ENCODE measurements around the gene UVSSA. TPM values are rescaled to one million over a fixed set of nuclear protein-coding genes. Genes with fewer than 3 reads are reported as not detected.

Gene UVSSA
- total and polyA plus RNA-seq, 2 donors (not counting 1 experiment from before 2014, with no cell fraction given), result 34.6 to 40.5 TPM

DNA sequence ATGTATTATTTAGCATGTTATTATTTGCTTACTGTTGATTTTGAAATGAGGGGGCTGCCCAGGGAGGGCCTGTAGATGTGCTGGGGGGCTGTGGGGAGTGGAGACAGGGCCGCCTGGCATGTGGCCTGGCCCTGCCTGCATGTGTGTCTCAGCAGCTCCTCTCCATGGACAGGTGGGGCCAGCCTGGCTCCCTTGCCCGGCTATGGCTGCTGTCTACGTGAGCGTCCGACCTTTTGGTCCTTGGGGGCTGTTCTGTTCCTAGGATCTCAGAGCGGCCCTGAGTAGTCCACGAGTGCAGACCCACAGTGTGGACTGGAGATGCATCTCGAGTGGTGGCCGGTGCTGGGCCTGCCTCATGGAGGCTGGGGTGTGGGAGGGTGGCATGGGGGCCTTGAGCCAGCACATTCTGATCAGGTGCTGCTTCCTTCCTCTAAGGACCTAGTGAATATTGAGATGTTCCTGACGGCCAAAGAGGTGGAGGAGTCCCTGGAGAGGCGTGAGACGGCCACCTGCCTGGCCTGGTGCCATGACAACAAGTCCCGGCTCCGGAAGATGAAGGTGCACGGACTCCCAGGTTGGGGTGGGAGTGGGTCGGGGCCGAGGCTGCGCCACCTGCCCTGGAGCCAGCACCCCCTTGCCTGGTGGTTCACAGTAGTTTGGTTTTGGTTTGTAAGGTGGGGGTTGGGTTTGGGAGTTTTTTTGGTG is 24.9 kb upstream of the UVSSA start:
- no peak overlapping the region for H3K27ac Mint-ChIP-seq
- 95% methylated on average over 18 of the region's 18 CpGs for WGBS (ENCODE audit: insufficient coverage)
- TF ChIP-seq EZH2 (IDR thresholded peaks at IDR 0.05; ENCODE audit: borderline replicate concordance, insufficient read depth, low read depth, low read length, poor library complexity, severe bottlenecking), result no peak
- TF ChIP-seq, protein P1, sequence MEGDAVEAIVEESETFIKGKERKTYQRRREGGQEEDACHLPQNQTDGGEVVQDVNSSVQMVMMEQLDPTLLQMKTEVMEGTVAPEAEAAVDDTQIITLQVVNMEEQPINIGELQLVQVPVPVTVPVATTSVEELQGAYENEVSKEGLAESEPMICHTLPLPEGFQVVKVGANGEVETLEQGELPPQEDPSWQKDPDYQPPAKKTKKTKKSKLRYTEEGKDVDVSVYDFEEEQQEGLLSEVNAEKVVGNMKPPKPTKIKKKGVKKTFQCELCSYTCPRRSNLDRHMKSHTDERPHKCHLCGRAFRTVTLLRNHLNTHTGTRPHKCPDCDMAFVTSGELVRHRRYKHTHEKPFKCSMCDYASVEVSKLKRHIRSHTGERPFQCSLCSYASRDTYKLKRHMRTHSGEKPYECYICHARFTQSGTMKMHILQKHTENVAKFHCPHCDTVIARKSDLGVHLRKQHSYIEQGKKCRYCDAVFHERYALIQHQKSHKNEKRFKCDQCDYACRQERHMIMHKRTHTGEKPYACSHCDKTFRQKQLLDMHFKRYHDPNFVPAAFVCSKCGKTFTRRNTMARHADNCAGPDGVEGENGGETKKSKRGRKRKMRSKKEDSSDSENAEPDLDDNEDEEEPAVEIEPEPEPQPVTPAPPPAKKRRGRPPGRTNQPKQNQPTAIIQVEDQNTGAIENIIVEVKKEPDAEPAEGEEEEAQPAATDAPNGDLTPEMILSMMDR (IDR thresholded peaks at IDR 0.05), result no peak
- Histone ChIP-seq H3K4me3 (ENCODE audit: control extremely low read depth in 1 of 5, extremely low read depth in 1 of 5, insufficient read depth in 1 of 5, low read depth in 2 of 5, low read length in 4 of 5) (no peak overlapping the region), H3K27ac (ENCODE audit: low read length in 2 of 2) (no peak overlapping the region), H4K20me1 (ENCODE audit: control insufficient read depth, insufficient read depth, low read length, poor library complexity, severe bottlenecking) (peaks cover 49% of the 10 kb centered on the region), H3K36me3 (replicated peaks in 1 of 2; ENCODE audit: control extremely low read depth in 1 of 2, control insufficient read depth in 1 of 2, extremely low read depth in 1 of 2, insufficient read depth in 2 of 2, low read length in 1 of 2) (peaks cover 0 to 49% of the 10 kb centered on the region in 2 experiments), H3K79me2 (ENCODE audit: control insufficient read depth, insufficient read depth, low read length) (peaks cover 61% of the 10 kb centered on the region), H3K4me1 (ENCODE audit: control insufficient read depth in 2 of 2, insufficient read depth in 2 of 2, low read length in 2 of 2) (no peaks in the 10 kb centered on the region), H2AFZ (ENCODE audit: insufficient read depth, low read depth, low read length, poor library complexity, severe bottlenecking) (no peak overlapping the region), H3K27me3 (replicated peaks in 1 of 4; ENCODE audit: control extremely low read depth in 1 of 4, control insufficient read depth in 3 of 4, insufficient read depth in 4 of 4, low read length in 3 of 4) (no peaks in the 10 kb centered on the region), H3K4me2 (replicated peaks; ENCODE audit: low read depth, low read length, poor library complexity, severe bottlenecking) (no peak overlapping the region), H3K9me3 (ENCODE audit: control extremely low read depth in 1 of 3, control insufficient read depth in 2 of 3, insufficient read depth in 1 of 3, low read length in 2 of 3) (no peaks in the 10 kb centered on the region), H3K9ac (ENCODE audit: low read length) (no peak overlapping the region)
- intact Hi-C loops (cut with micrococcal nuclease), result no loop called here
- ATAC-seq (ENCODE audit: low read depth), result no peak
- H3K4me3 Mint-ChIP-seq, result no peak overlapping the region
- no peaks in the 10 kb centered on the region for H3K4me1 Mint-ChIP-seq
- H3K27me3 Mint-ChIP-seq, result no peaks in the 10 kb centered on the region
- no peak for DNase-seq
- ChIA-PET POLR2A (no interaction called here), CTCF (no interaction called here)
- no peaks in the 10 kb centered on the region for H3K9me3 Mint-ChIP-seq (ENCODE audit: insufficient read depth)

DNA sequence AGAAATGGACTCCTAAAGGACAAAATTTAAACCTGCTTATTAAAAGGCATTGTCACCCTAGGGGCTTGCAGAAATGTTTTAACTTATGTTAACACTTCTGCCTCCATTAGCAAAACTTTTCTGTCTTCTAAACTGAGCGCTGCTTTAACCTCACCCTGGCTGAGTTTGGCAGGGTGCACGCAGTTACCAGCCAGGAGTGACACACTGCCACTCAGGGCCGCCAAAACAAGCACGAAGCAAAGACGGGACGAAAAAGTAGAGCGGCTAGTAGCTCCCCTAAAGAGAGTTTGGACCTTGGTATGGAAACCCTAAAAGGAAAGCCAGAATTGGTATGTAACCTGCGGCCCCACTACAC is 23.8 kb upstream of the UVSSA start:
- no peak overlapping the region for H3K4me3 Mint-ChIP-seq
- WGBS (ENCODE audit: insufficient coverage), result 99% methylated on average over 7 of the region's 8 CpGs
- H3K9ac ChIP-seq (ENCODE audit: low read length), result no peak overlapping the region
- ChIA-PET POLR2A (no interaction called here), CTCF (no interaction called here)
- H3K4me3 ChIP-seq (ENCODE audit: control extremely low read depth in 1 of 5, extremely low read depth in 1 of 5, insufficient read depth in 1 of 5, low read depth in 2 of 5, low read length in 4 of 5), result no peak overlapping the region
- H3K4me1 Mint-ChIP-seq, result no peaks in the 10 kb centered on the region
- peaks cover 56% of the 10 kb centered on the region for H3K79me2 ChIP-seq (ENCODE audit: control insufficient read depth, insufficient read depth, low read length)
- no peak overlapping the region for H3K4me2 ChIP-seq (replicated peaks; ENCODE audit: low read depth, low read length, poor library complexity, severe bottlenecking)
- no peaks in the 10 kb centered on the region for H3K9me3 ChIP-seq (ENCODE audit: control extremely low read depth in 1 of 3, control insufficient read depth in 2 of 3, insufficient read depth in 1 of 3, low read length in 2 of 3)
- TF ChIP-seq, protein P1 (IDR thresholded peaks at IDR 0.05), result no peak
- no peak for TF ChIP-seq EZH2 (IDR thresholded peaks at IDR 0.05; ENCODE audit: borderline replicate concordance, insufficient read depth, low read depth, low read length, poor library complexity, severe bottlenecking)
- no peak overlapping the region for H2AFZ ChIP-seq (ENCODE audit: insufficient read depth, low read depth, low read length, poor library complexity, severe bottlenecking)
- no peak overlapping the region for H3K27ac Mint-ChIP-seq
- ATAC-seq (ENCODE audit: low read depth) (no peak), DNase-seq (no peak)
- intact Hi-C loops (cut with micrococcal nuclease), result no loop called here
- no peaks in the 10 kb centered on the region for H3K9me3 Mint-ChIP-seq (ENCODE audit: insufficient read depth)
- no peaks in the 10 kb centered on the region for H3K27me3 ChIP-seq (replicated peaks in 1 of 4; ENCODE audit: control extremely low read depth in 1 of 4, control insufficient read depth in 3 of 4, insufficient read depth in 4 of 4, low read length in 3 of 4)
- H4K20me1 ChIP-seq (ENCODE audit: control insufficient read depth, insufficient read depth, low read length, poor library complexity, severe bottlenecking), result peaks cover 41% of the 10 kb centered on the region
- H3K27ac ChIP-seq (ENCODE audit: low read length in 2 of 2), result no peak overlapping the region
- H3K4me1 ChIP-seq (ENCODE audit: control insufficient read depth in 2 of 2, insufficient read depth in 2 of 2, low read length in 2 of 2), result no peaks in the 10 kb centered on the region
- peaks cover 0 to 49% of the 10 kb centered on the region in 2 experiments for H3K36me3 ChIP-seq (replicated peaks in 1 of 2; ENCODE audit: control extremely low read depth in 1 of 2, control insufficient read depth in 1 of 2, extremely low read depth in 1 of 2, insufficient read depth in 2 of 2, low read length in 1 of 2)
- no peaks in the 10 kb centered on the region for H3K27me3 Mint-ChIP-seq

Data from B cell (primary cell).